Pancreas (tissue), 10 donors: Measurements from ENCODE around the gene HSD17B13. TPM values are rescaled to one million over a fixed set of nuclear protein-coding genes. Genes with fewer than 3 reads are reported as not detected.

ENCODE experiments used
- ATAC-seq, 4 donors: fragments of 200-7000 bp; cut with Tn5 transposase; one replicate each; pipeline versions ENCODE4 v1.8.0 to v1.9.1; 2020; ENCODE audit warnings: mild to moderate bottlenecking in 4 of 4, moderate library complexity in 4 of 4
- DNase-seq, 6 donors: peaks; one replicate each; pipeline ENCODE4 v3.0.0-alpha.2; 2020
- FAIRE-seq: peaks from 2 replicates; lab custom pipeline; 2012; peaks lifted over from hg19 to GRCh38; lab: Jason Lieb, UNC
- H3K27ac ChIP-seq, 4 donors: fragments of 200-600 bp; sonication (generic); 1 replicate in 3 of 4; 2 replicates in 1 of 4; pipeline versions ENCODE4 v1.5.0 to v1.8.0; 2020
- H3K27me3 ChIP-seq, 4 donors: fragments of 200-600 bp; one replicate each; pipeline ENCODE4 v1.8.0; 2021
- H3K36me3 ChIP-seq, 3 donors: fragments of 200-600 bp; sonication (generic) in 1 of 3; one replicate each; pipeline versions ENCODE4 v1.5.0 to v1.8.0; 2020 to 2021
- H3K4me1 ChIP-seq, 3 donors: fragments of 200-600 bp; one replicate each; pipeline ENCODE4 v1.8.0; 2021
- H3K4me3 ChIP-seq, 4 donors: fragments of 200-600 bp; sonication (generic) in 2 of 4; one replicate each; pipeline versions ENCODE4 v1.5.0 to v1.8.0; 2020 to 2021
- H3K9me3 ChIP-seq, 4 donors: fragments of 200-600 bp; one replicate each; pipeline ENCODE4 v1.8.0; 2021
- CTCF ChIP-seq, 4 donors: fragments of 200-600 bp; sonication (generic) in 3 of 4; IDR thresholded peaks; one replicate each; pipeline versions ENCODE4 v1.5.0 to v1.8.0; 2021; ENCODE audit warnings: antibody characterized with exemption in 4 of 4
- WGBS, 2 donors: extraction: QIAGEN DNeasy Blood & Tissue Kit; methylation state at CpG; one replicate each; pipeline ENCODE4 v1.1.7; 2013; 5-methylcytosine and 5-hydroxymethylcytosine counted together
- intact Hi-C, 3 donors: fragments of 100-400 bp; cut with DNase I; formaldehyde crosslinking; loops; one replicate each; pipeline versions ENCODE4 v1.11.1 to v1.14.2; 2022
- polyA plus RNA-seq, 2 donors: library from polyadenylated mRNA; stranded (reverse); fragments of 200-250 nt; gene quantifications; one replicate each; pipeline ENCODE4 v1.2.3, GENCODE V29; 2013
- total RNA-seq, 6 donors: library from RNA; stranded (reverse); fragmentation: NEBNext Ultra II Directional in 4 of 6; extraction: Animal tissue kit (Norgen Biotek cat#: 25700) in 4 of 6; gene quantifications; one replicate each; pipeline versions ENCODE4 v1.2.1 to v1.2.4, GENCODE V29; 2021 to 2023
- donor health status: healthy with polysubstance abuse.
- donor health status: DM: no; HTN: no; CAD: no; lungs with moderate emphysema.
- donor health status: DM: no; HTN: no; CAD: no.
- donor health status: control.
- donor health status: control.
- donor health status: Bipolar disorder and iron deficiency.
- donor health status: DM: yes; HTN: yes; CAD: no.
- donor health status: DM: no; HTN: no; CAD: no.
- donor health status: DM: no; HTN: no; CAD: no.
- donor health status: DM: yes; HTN: yes; CAD: no.

HSD17B13 gene
- total and polyA plus RNA-seq, 8 donors: 0.24 to 2.7 (median 0.71) TPM

- H3K27ac ChIP-seq: peak overlapping the region in 3 of 4 donors; percentile 5 to 35 (median 19)
- FAIRE-seq (no peak), ATAC-seq (peak; percentile 70 to 85 (median 82)), DNase-seq (peak in 2 of 6 donors; percentile 17 to 46)
- no peak overlapping the region for H3K4me3 ChIP-seq
- H3K27me3 ChIP-seq: no peaks in the 10 kb centered on the region
- intact Hi-C loops: loop anchor here in 1 of 3 donors (5.0 kb wide), 1 partner anchor 102 kb away; no protein-coding TSS in a partner anchor
- no peaks in the 10 kb centered on the region for H3K9me3 ChIP-seq
- H3K4me1 ChIP-seq: peaks cover 13 to 33% (median 29%) of the 10 kb centered on the region in 3 donors
- peaks cover 0 to 4% (median 0%) of the 10 kb centered on the region in 3 donors for H3K36me3 ChIP-seq
- 42 to 45% methylated on average over 7 of the region's 7 CpGs for WGBS, 2 donors
- no peak for TF ChIP-seq CTCF (IDR thresholded peaks at IDR 0.05)
Observed at GRCh38 chr4:87360338-87360935, 37.8 kb upstream of the HSD17B13 start.

GRCh38 chr4:87359258-87359657, 36.6 kb upstream of the HSD17B13 start:
- intact Hi-C loops: no loop called here
- Histone ChIP-seq H3K27me3 (no peaks in the 10 kb centered on the region), H3K9me3 (no peaks in the 10 kb centered on the region), H3K4me3 (no peak overlapping the region), H3K36me3 (no peaks in the 10 kb centered on the region), H3K4me1 (peaks cover 16 to 41% (median 33%) of the 10 kb centered on the region in 3 donors), H3K27ac (no peak overlapping the region)
- DNase-seq: no peak
- no peak for TF ChIP-seq CTCF (IDR thresholded peaks at IDR 0.05)
- WGBS, 2 donors: 97 to 98% methylated on average over 4 of the region's 4 CpGs
- FAIRE-seq: no peak
- ATAC-seq: no peak

- Histone ChIP-seq H3K27ac (peak overlapping the region in 2 of 4 donors; percentile 49 to 59), H3K4me1 (peaks cover 17 to 44% (median 40%) of the 10 kb centered on the region in 3 donors), H3K36me3 (no peaks in the 10 kb centered on the region), H3K9me3 (no peaks in the 10 kb centered on the region), H3K4me3 (no peak overlapping the region), H3K27me3 (no peaks in the 10 kb centered on the region)
- FAIRE-seq (no peak), DNase-seq (no peak), ATAC-seq (peak in 3 of 4 donors; percentile 31 to 50 (median 50))
- no peak for TF ChIP-seq CTCF (IDR thresholded peaks at IDR 0.05)
- 50 to 52% methylated on average over 2 of the region's 2 CpGs for WGBS, 2 donors
- intact Hi-C loops: no loop called here
Observed at GRCh38 chr4:87356832-87357526, 34.3 kb upstream of the HSD17B13 start.

GRCh38 chr4:87354168-87355102, 31.8 kb upstream of the HSD17B13 start:
- intact Hi-C loops: no loop called here
- H3K4me1 ChIP-seq: peaks cover 11 to 31% (median 25%) of the 10 kb centered on the region in 3 donors
- DNase-seq (peak in 2 of 6 donors; percentile 26 to 56), ATAC-seq (peak; percentile 71 to 81 (median 78)), FAIRE-seq (no peak)
- no peak for TF ChIP-seq CTCF (IDR thresholded peaks at IDR 0.05)
- no peaks in the 10 kb centered on the region for H3K27me3 ChIP-seq
- no peaks in the 10 kb centered on the region for H3K36me3 ChIP-seq
- no peaks in the 10 kb centered on the region for H3K9me3 ChIP-seq
- peak overlapping the region in 2 of 4 donors; percentile 51 to 70 for H3K27ac ChIP-seq
- no peak overlapping the region for H3K4me3 ChIP-seq
- WGBS, 2 donors: 57 to 66% methylated on average over 7 of the region's 7 CpGs
